ENCODE results near the gene SORCS3. TPM values are rescaled to one million over a fixed set of nuclear protein-coding genes. Genes with fewer than 3 reads are reported as not detected.

Gene SORCS3
- total and polyA plus RNA-seq, 9 of the 15 experiments (the other 6 are each of a cell fraction or from before 2014, with no cell fraction given), result not detected

- no peak for ATAC-seq
- TF ChIP-seq ZNF699 (CRISPR knock-in tag; IDR thresholded peaks at IDR 0.05; ENCODE audit: insufficient replicate concordance) (no peak), ZNF282 (CRISPR knock-in tag; IDR thresholded peaks at IDR 0.05) (no peak), TRIM24 (IDR thresholded peaks at IDR 0.05) (no peak), ZNF740 (CRISPR knock-in tag; IDR thresholded peaks at IDR 0.05) (no peak), ZNF740 (tag; IDR thresholded peaks at IDR 0.05) (no peak), SP2 (IDR thresholded peaks at IDR 0.05; ENCODE audit: extremely low read depth, low read depth, low read length, poor library complexity, severe bottlenecking) (no peak), TSC22D4 (tag; IDR thresholded peaks at IDR 0.05) (no peak), FOXA3 (CRISPR knock-in tag; conservative IDR thresholded peaks at IDR 0.05 in 1 of 2, IDR thresholded peaks at IDR 0.05 in 1 of 2) (no peak)
- TF ChIP-seq, protein P1, sequence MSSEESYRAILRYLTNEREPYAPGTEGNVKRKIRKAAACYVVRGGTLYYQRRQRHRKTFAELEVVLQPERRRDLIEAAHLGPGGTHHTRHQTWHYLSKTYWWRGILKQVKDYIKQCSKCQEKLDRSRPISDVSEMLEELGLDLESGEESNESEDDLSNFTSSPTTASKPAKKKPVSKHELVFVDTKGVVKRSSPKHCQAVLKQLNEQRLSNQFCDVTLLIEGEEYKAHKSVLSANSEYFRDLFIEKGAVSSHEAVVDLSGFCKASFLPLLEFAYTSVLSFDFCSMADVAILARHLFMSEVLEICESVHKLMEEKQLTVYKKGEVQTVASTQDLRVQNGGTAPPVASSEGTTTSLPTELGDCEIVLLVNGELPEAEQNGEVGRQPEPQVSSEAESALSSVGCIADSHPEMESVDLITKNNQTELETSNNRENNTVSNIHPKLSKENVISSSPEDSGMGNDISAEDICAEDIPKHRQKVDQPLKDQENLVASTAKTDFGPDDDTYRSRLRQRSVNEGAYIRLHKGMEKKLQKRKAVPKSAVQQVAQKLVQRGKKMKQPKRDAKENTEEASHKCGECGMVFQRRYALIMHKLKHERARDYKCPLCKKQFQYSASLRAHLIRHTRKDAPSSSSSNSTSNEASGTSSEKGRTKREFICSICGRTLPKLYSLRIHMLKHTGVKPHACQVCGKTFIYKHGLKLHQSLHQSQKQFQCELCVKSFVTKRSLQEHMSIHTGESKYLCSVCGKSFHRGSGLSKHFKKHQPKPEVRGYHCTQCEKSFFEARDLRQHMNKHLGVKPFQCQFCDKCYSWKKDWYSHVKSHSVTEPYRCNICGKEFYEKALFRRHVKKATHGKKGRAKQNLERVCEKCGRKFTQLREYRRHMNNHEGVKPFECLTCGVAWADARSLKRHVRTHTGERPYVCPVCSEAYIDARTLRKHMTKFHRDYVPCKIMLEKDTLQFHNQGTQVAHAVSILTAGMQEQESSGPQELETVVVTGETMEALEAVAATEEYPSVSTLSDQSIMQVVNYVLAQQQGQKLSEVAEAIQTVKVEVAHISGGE (CRISPR knock-in tag; IDR thresholded peaks at IDR 0.05), result no peak
- TF ChIP-seq, protein P2, sequence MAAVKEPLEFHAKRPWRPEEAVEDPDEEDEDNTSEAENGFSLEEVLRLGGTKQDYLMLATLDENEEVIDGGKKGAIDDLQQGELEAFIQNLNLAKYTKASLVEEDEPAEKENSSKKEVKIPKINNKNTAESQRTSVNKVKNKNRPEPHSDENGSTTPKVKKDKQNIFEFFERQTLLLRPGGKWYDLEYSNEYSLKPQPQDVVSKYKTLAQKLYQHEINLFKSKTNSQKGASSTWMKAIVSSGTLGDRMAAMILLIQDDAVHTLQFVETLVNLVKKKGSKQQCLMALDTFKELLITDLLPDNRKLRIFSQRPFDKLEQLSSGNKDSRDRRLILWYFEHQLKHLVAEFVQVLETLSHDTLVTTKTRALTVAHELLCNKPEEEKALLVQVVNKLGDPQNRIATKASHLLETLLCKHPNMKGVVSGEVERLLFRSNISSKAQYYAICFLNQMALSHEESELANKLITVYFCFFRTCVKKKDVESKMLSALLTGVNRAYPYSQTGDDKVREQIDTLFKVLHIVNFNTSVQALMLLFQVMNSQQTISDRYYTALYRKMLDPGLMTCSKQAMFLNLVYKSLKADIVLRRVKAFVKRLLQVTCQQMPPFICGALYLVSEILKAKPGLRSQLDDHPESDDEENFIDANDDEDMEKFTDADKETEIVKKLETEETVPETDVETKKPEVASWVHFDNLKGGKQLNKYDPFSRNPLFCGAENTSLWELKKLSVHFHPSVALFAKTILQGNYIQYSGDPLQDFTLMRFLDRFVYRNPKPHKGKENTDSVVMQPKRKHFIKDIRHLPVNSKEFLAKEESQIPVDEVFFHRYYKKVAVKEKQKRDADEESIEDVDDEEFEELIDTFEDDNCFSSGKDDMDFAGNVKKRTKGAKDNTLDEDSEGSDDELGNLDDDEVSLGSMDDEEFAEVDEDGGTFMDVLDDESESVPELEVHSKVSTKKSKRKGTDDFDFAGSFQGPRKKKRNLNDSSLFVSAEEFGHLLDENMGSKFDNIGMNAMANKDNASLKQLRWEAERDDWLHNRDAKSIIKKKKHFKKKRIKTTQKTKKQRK (IDR thresholded peaks at IDR 0.05; ENCODE audit: borderline replicate concordance, low read depth, low read length), result no peak
- H3K4me1 ChIP-seq (replicated peaks in 1 of 2; ENCODE audit: control insufficient read depth in 2 of 2, insufficient read depth in 2 of 2, low read length in 2 of 2), result no peaks in the 10 kb centered on the region
- no peak overlapping the region for H3K9ac ChIP-seq (ENCODE audit: insufficient read depth in 1 of 2, low read depth in 2 of 2, low read length in 2 of 2)
- 0% methylated on average over 3 of the region's 3 CpGs for WGBS (ENCODE audit: insufficient coverage, low coverage, missing lambda C conversion rate)
- no peak for DNase-seq (ENCODE audit: extremely low read depth in 1 of 4, low spot score in 3 of 4)
- ChIA-PET CTCF (ENCODE audit: low intra/inter-chr PET ratio) (no interaction called here), POLR2A (no interaction called here)
- H3K9me3 ChIP-seq (replicated peaks; ENCODE audit: control insufficient read depth, insufficient read depth, low read depth, low read length), result no peaks in the 10 kb centered on the region
- H3K79me2 ChIP-seq (ENCODE audit: control insufficient read depth, insufficient read depth, low read length), result no peaks in the 10 kb centered on the region
- no peaks in the 10 kb centered on the region for H3K9me1 ChIP-seq (ENCODE audit: control insufficient read depth, insufficient read depth, low read length)
- in situ Hi-C loops (cut with MboI) (no loop called here), intact Hi-C loops (cut with micrococcal nuclease) (no loop called here)
- no peak overlapping the region for H2AFZ ChIP-seq (ENCODE audit: low read depth, low read length)
- BruUV-seq (replicated peaks), result no TSS peak
- no peaks in the 10 kb centered on the region for H3K36me3 ChIP-seq (ENCODE audit: control insufficient read depth, insufficient read depth, low read length)
- FAIRE-seq, result no peak
- H3K4me3 ChIP-seq, result no peak overlapping the region
- H3K27ac ChIP-seq (ENCODE audit: extremely low read depth, low read depth, low read length), result no peak overlapping the region
- no peaks in the 10 kb centered on the region for H4K20me1 ChIP-seq (replicated peaks; ENCODE audit: control insufficient read depth, insufficient read depth, low read length)
- no peaks in the 10 kb centered on the region for H3K27me3 ChIP-seq (ENCODE audit: control insufficient read depth in 2 of 2, insufficient read depth in 2 of 2, low read length in 2 of 2)
- no peak overlapping the region for H3K4me2 ChIP-seq (ENCODE audit: insufficient read depth, low read length)
These were observed 203.0 kb downstream of the SORCS3 start for GRCh38 chr10:104844073-104844472.

Measured in K562 (cell line).